Right kidney (tissue), 1 donor: ENCODE data around the gene OR10P1.

ENCODE experiments used
- DNase-seq: peaks from one replicate; pipeline ENCODE4 v3.0.0-alpha.2; 2016

OR10P1 gene

DNA sequence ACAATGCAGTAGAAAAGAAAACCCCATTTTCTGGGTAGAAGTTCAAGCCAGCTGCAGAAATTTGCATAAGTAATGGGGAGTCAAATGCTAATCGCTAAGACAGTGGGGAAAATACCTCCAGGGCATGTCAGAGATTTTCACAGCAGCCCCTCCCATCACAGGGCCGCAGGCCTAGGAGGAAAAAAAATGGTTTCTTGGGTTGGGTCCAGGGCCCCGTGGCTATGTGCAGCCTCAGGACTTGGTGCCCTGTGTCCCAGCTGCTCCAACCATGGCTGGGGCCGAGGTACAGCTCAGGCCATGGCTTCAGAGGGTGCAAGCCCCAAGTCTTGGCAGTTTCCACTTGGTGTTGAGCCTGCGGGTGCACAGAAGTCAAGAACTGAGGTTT is 14.6 kb downstream of the OR10P1 start:
- DNase-seq: no peak

GRCh38 chr12:55652352-55652751 is 15.7 kb downstream of the OR10P1 start:
- no peak for DNase-seq

DNA sequence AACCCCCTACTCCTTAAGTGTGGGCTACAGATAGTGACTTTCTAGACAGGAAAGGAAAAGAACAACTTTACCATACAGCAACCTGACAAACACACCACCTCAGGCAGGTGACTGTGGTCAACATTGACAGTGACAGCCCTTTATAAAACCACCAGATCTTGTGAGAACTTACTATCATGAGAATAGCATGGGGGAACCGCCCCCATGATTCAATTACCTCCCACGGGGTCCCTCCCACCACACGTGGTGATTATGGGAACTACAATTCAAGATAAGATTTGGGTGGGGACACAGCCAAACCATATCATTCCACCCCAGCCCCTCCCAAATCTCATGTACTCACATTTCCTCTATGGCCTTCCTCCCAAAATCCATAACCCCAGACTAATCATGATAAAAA is 16.3 kb downstream of the OR10P1 start:
- DNase-seq: no peak

- DNase-seq: no peak
Measured at GRCh38 chr12:55654511-55655214, 18.0 kb downstream of the OR10P1 start.

DNA sequence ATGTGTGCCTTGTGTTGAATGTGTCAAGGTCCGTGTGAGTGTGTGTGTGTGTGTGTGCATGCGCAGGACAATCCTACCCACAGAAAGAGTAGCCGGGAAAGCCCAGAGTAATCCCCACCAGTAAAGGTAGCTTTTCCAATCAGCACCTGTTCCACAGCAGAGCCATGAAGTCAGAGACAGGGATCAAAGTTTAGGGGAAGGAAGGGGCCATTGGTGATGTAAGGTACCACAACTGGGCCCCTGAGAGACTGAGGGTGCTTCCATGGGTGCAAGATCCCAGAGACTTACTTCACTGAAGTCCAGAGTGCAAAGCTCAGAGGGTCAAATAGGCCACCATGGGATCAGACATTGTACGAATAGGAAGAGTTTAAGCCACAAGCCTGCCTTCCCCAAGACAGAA is 20.5 kb downstream of the OR10P1 start:
- no peak for DNase-seq

- DNase-seq: no peak
Measured at GRCh38 chr12:55658212-55658611, 21.5 kb downstream of the OR10P1 start.

DNA sequence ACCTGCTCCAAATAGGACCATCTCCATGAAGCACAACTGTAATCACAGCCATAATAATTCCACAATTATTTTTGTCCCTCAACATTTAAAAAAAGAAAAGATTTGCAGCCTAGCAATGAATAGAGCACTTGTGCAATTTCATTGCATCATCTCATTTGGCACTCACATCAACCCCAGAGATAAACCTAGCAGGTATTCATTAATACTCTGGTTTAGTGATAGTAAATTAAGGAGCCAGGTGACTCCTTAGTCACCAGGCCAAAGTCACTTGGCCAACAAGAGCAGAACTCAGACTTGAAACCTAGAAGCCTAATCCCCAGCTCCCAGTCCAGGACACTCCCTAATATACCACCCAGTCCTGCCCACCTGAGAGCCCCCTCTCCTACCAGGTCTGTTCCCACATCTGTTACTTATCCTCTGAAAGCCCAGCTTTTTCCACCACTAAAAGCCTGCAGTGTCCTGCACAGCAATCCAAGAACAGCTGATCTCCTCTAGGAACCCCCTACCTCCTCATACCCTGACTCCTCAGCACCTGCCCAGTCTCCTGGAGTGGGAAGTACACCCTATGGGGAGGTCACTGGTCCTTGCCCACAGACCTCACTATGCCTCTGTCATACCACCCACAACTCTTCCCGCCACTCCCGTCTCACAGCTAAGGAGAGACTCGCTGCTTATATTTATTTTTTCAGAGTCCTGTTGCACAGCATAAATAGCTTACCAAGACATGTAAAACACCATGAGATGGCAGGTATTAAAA is 22.1 kb downstream of the OR10P1 start:
- no peak for DNase-seq

- DNase-seq: no peak
Measured at GRCh38 chr12:55659486-55660385, 23.0 kb downstream of the OR10P1 start.

GRCh38 chr12:55663391-55663790 is 26.7 kb downstream of the OR10P1 start:
- DNase-seq: no peak

GRCh38 chr12:55664826-55665225 is 28.1 kb downstream of the OR10P1 start:
- no peak for DNase-seq

DNA sequence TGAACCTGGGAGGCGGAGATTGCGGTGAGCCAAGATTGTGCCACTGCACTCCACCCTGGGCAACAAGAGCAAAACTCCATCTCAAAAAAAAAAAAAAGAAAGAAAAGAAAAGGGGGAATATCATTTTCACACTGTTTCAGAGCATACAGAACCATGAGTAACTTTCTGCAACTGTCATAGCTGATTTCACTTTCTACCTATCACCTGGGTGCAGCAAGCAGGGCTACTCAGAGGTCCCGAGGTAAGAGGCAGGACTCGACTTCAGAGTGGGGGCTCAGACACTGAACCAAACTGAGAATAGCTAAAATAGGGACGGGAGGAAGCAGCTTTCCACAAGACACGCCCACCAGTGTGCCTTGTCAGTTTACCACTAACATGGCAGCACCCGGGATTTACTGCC is 29.8 kb downstream of the OR10P1 start:
- DNase-seq: no peak

DNA sequence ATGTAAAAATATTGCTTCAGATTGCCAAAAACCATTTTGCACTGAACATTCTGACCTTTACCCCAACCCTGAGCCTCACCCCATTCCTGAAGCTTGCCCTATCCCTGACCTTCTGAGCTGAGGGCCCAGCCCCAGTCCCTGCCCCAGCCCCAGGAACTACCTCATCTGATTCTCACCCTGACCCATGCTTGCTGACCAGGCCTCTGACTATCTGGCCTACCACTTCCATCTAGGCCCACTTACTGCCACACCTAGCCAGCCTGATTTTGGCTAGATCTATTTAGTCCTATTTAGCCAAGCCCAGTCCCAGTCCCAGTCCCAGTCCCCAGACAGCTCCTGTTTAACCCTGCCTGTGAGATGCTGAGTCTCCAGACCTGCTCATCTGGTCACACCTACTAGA is 33.6 kb downstream of the OR10P1 start:
- DNase-seq: no peak

DNA sequence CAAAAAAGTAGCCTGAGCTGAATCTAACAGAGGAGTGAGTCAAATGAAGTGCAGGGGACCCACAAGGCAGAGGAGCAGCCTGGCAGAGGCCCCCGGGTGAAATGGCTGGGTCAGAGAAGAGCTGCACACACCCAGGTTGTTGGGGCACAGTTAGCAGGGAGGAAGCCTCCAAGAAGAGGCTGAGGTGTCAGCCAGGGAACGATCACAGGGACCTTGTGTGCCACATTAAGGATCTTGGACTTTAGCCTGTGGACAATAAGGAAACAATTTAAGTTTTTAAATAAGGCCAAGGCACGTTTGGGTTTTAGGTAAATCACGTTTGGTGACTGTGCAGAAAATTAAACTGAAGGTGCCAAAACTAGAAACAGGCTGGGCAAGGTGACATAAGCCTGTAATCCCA is 35.1 kb downstream of the OR10P1 start:
- no peak for DNase-seq

DNA sequence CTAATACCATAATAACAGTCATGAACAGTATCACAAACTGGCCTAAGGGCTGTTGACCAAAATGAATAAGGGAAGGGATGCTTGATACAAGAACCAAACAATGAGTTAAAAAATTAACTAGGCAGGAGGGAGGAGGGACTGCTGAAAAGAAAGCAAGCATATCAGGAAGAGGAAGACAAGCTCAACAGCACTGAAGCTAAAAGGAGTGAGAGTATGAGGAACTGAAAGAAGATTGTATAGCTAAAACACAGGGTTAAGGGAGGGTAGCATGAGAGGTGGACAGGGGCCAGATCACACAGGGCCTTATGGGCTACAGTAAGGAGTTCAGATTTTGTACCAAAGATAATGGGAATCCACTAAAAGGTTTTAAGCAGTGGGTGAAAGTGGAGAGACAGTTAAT is 36.9 kb downstream of the OR10P1 start:
- DNase-seq: no peak

DNA sequence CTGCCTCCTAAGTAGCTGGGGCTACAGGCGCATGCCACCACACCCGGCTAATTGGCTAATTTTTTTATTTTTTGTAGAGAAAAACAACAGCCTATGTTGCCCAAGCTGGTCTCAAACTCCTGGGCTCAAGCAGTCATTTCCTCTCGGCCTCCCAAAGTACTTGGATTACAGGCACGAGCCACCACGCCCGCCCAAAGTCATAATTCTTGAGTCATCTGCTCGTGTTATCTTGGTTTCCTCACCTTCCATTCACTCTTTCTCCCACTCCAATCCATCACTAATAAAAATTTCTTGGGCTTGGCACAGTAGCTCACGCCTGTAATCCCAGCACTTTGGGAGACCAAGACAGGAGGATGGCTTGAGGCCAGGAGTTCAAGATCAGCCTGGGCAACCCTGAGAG is 39.0 kb downstream of the OR10P1 start:
- no peak for DNase-seq

- no peak for DNase-seq
Measured at GRCh38 chr12:55676707-55677106, 40.0 kb downstream of the OR10P1 start.

- DNase-seq: no peak
Measured at GRCh38 chr12:55679691-55680090, 43.0 kb downstream of the OR10P1 start.

DNA sequence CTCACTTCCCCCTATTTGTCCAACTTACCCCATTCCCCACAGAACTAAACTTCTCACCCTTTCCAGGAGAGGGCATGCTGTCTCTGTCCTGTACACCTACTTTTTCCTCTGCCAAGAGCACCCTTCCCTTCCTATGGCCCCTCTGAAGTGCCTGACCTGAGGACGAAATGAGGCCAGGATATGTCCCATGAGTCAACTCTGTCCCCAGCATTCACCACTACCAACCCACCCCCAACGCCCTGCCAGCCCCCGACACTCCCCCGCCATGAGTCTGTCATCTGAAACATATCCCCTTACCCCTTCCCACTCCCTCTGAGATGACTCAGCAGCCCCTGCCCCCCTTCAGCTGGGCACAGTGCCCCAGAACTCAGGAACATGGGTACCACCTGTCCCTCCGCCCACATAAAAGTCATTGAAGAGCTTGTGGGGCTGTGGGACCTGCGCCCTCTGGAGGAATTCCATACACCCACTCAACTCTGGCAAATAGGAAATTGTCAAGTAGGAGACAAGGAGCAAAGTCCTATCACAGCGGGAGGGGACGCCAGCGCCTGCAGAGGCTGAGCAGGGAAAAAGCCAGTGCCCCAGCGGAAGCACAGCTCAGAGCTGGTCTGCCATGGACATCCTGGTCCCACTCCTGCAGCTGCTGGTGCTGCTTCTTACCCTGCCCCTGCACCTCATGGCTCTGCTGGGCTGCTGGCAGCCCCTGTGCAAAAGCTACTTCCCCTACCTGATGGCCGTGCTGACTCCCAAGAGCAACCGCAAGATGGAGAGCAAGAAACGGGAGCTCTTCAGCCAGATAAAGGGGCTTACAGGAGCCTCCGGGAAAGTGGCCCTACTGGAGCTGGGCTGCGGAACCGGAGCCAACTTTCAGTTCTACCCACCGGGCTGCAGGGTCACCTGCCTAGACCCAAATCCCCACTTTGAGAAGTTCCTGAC is 44.7 kb downstream of the OR10P1 start:
- peak; percentile 71 for DNase-seq

DNA sequence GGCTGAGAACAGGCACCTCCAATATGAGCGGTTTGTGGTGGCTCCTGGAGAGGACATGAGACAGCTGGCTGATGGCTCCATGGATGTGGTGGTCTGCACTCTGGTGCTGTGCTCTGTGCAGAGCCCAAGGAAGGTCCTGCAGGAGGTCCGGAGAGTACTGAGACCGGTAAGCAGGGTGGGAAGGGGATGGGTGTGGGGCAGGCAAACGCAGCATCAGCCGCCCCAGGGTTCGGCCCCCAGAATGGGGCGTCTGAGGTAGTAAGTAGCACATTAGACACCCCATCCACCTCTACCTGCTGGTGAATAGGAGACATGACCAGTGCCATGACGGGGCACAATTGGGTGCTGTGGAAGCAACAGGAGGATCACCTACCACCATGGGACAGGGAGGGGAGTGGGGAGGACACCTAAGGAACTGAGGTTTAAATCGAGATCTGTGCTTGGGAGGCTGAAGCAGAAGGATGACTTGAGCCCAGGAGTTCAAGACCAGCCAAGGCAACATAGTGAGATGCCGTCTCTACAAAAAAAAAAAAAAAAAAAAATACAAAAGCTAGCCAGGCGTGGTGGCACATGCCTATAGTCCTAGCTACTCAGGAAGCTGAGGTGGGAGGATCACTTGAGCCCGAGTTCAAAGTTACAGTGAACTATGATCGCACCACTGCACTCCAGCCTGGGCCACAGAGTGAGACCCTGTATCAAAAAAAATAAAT is 45.5 kb downstream of the OR10P1 start:
- no peak for DNase-seq

DNA sequence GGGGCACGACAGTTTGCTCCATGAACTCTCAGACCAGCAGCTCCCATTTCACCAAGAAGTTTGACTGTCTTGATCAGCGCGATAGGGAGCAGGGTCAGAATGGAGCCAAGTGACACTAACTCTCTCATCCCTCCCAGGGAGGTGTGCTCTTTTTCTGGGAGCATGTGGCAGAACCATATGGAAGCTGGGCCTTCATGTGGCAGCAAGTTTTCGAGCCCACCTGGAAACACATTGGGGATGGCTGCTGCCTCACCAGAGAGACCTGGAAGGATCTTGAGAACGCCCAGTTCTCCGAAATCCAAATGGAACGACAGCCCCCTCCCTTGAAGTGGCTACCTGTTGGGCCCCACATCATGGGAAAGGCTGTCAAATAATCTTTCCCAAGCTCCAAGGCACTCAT is 47.0 kb downstream of the OR10P1 start:
- no peak for DNase-seq

- no peak for DNase-seq
Measured at GRCh38 chr12:55684761-55685370, 48.2 kb downstream of the OR10P1 start.
